Rectal smooth muscle tissue (tissue), 1 donor: Measurements from ENCODE around the gene ZNF106.

Source experiments
- H3K27ac ChIP-seq: one replicate; pipeline ENCODE4 v1.7.0; 2013; ENCODE audit warnings: low read depth, low read length, inconsistent platforms
- H3K27me3 ChIP-seq: one replicate; pipeline ENCODE4 v1.7.0; 2013; ENCODE audit warnings: low read length; ENCODE audit not compliant: control insufficient read depth, insufficient read depth
- H3K36me3 ChIP-seq: one replicate; pipeline ENCODE4 v1.7.0; 2013; ENCODE audit warnings: low read length; ENCODE audit not compliant: control insufficient read depth, insufficient read depth
- H3K4me1 ChIP-seq: one replicate; pipeline ENCODE4 v1.7.0; 2013; ENCODE audit warnings: low read length; ENCODE audit not compliant: control insufficient read depth, insufficient read depth
- H3K4me3 ChIP-seq: one replicate; pipeline ENCODE4 v1.7.0; 2013; ENCODE audit warnings: low read length
- H3K9ac ChIP-seq: one replicate; pipeline ENCODE4 v1.7.0; 2013; ENCODE audit warnings: low read length

Gene ZNF106

DNA sequence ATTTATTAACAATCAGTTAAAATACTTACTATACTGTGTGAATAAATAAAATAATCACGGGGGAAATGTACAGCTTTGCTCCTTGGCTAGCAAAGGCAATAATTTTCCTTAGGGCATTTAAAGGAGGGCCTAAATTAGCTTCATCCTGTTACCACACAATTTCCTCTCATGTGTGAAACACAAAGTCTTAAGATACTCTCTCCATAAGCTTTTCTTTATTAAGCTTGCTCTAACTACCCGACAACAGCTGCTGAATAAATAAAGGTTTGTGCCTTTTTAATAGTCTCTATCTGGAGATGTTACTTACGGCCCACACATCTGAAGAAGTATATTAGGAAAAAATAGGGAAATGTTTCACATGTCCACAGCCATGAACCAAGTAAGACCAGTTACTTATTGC lies 29.7 kb downstream of the ZNF106 start:
- H3K4me3 ChIP-seq: no peak overlapping the region
- H3K9ac ChIP-seq: no peak overlapping the region
- peaks cover 8% of the 10 kb centered on the region for H3K4me1 ChIP-seq
- no peak overlapping the region for H3K27ac ChIP-seq
- no peaks in the 10 kb centered on the region for H3K27me3 ChIP-seq
- no peaks in the 10 kb centered on the region for H3K36me3 ChIP-seq

DNA sequence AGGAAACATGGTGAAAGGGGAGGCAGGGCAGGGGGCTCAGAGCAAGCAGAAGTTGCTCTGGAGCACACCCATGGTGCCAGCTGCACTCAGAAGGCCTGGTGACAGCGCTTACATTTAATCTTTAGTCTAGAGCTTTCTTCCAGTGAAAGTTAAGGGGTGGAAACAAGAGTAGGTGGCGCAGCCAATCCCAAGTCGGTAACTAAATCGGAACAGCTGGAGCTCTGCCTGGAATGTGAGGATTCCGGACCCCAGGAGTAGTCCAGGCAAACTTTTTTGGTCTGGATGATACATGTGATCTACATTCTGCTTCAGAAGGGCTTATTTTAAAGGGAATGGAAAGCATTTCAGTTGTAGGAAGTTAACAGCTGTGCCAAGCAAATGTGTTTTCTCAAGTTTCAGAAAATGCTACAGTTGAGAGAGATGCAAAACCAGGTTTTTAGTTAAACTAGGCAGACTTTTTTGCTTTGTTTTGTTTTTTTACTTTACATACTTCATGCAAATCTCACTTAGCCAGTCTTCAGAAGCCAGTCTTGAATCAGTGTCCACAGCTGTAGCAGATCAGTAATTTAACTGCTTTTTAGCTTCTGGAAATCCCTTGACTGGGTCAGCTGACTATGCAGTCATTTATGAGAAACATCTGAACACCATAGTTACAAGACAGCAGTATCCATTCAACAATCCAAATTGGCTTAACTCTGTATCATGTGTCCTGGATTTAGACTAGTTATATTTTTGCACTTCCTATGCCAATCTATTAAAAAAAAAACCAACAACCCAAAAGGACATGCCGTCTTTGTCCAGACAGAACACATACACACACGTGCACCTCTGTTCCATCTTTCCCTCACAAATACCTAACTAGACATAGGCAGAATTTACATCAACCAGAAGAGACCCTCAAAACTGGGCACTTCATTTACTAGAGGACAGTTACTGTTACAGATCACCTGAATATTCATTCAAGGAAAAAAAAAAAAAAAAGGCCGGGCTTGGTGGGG lies 33.2 kb downstream of the ZNF106 start:
- Histone ChIP-seq H3K27me3 (no peaks in the 10 kb centered on the region), H3K9ac (no peak overlapping the region), H3K36me3 (no peaks in the 10 kb centered on the region), H3K27ac (peak overlapping the region; percentile 92), H3K4me3 (peak overlapping the region; percentile 57), H3K4me1 (peaks cover 8% of the 10 kb centered on the region)

DNA sequence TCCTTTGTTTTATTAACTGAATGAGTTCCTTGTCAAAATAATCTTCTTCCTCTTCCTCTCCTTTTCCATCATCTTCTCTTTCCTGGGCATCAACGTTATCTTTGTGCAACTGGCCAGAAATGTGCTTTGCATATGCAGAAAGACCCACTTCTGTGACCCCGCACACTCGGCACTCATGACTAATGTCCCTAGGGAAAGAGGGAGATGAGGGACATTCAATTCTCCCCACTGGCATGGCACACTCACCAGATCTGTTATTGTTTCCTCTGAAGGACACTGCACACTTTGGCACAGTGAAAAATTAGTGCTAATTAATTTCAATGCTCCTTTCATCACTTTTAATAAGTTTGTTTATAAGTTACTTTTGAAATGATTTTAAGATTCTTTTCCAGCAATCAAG lies 34.0 kb downstream of the ZNF106 start:
- peak overlapping the region; percentile 92 for H3K27ac ChIP-seq
- no peak overlapping the region for H3K9ac ChIP-seq
- H3K4me1 ChIP-seq: peaks cover 8% of the 10 kb centered on the region

DNA sequence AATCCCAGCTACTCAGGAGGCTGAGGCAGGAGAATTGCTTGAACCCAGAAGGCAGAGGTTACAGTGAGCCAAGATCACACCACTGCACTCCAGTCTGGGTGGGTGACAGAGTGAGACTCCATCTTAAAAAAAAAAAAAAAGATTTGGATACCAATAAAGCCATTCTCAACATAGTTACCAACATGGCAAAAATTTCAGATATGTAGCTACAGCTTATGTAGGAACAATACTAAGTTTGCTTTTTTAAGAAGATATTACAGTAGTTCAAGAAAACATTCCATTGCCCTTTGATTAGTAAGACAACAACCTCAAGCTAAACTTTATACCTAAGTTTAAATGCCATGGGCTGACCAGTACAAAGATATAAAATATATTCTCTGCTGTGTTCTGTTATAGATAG lies 34.4 kb downstream of the ZNF106 start:
- H3K27me3 ChIP-seq: no peaks in the 10 kb centered on the region
- no peak overlapping the region for H3K4me3 ChIP-seq
- no peak overlapping the region for H3K9ac ChIP-seq
- peaks cover 3% of the 10 kb centered on the region for H3K36me3 ChIP-seq
- peak overlapping the region; percentile 92 for H3K27ac ChIP-seq
- H3K4me1 ChIP-seq: peaks cover 8% of the 10 kb centered on the region

More for the DNA sequence above, 34.0 kb downstream of the ZNF106 start:
- no peaks in the 10 kb centered on the region for H3K27me3 ChIP-seq
- H3K4me3 ChIP-seq: peak overlapping the region; percentile 57
- H3K36me3 ChIP-seq: no peaks in the 10 kb centered on the region

DNA sequence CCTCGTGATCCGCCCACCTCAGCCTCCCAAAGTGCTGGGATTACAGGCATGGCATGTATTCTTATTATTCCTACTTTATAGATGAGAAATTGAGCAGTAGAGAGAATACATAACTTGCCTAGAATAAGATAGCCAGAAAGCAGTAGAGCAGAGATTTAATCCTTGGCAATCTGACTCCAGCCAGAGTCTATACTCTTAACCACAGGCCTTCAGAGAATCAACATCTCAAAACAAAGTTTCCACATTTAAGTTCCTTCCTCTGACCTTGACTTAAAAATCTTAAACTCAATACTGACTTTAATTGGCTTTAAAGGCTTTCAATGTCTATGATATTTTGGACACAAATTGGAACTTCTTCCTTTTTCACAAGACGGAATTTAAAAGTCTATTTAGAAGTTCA lies 37.1 kb downstream of the ZNF106 start:
- no peak overlapping the region for H3K4me3 ChIP-seq
- H3K27ac ChIP-seq: no peak overlapping the region
- H3K9ac ChIP-seq: no peak overlapping the region
- H3K36me3 ChIP-seq: peaks cover 11% of the 10 kb centered on the region
- H3K27me3 ChIP-seq: no peaks in the 10 kb centered on the region
- peaks cover 8% of the 10 kb centered on the region for H3K4me1 ChIP-seq

DNA sequence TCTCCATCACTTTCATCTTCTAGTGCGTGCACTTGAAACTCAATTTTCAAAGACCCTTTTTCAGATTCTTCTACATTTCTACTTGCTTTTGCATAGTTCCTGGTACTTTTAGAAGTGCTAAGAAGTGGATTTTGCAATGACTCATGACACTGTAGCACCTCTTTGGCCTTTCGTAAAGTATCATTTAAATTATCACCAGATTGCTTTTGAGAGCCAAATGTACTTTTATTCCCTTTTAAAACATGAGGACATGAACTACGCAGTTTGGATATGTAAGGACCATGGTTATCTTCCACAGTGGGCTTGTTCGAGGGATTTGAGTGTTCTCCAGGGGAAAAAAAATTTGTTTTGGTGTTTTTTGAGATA lies 40.5 kb downstream of the ZNF106 start:
- H3K36me3 ChIP-seq: peaks cover 24% of the 10 kb centered on the region

DNA sequence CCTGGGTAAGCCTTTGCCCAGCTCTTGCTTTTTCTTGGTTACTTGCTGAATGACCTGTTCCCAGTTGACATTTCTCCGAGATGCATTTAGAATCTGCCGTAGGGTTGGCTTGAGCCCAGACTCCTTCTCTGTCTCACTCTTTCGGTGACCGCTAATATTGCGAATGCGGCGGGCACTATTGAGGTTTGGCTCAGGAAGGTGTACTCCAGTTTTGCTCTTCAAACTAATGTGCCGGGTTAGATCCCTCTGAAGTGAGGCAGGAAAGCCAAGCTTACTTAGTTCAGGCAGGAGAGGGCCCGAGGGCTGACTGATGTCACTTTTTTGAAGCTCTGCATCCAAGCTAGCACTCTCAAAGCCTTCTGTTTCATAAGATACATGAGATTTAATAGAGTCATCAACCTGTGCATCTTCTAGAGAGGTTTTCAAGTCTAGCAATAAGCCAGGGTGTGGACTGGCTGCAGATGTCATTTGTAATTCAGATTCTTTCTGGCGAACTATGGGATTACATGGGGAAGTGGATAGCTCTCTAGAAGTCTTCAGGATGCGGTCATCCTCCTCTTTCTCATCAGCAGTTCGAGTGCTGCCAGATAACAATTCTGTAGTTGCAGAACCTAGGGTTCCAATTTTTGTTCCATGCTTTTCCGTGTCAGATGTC lies 41.0 kb downstream of the ZNF106 start:
- Histone ChIP-seq H3K27me3 (no peaks in the 10 kb centered on the region), H3K36me3 (peaks cover 26% of the 10 kb centered on the region), H3K9ac (no peak overlapping the region), H3K27ac (no peak overlapping the region), H3K4me1 (no peaks in the 10 kb centered on the region), H3K4me3 (no peak overlapping the region)

More for the DNA sequence above, 40.5 kb downstream of the ZNF106 start:
- Histone ChIP-seq H3K4me1 (no peaks in the 10 kb centered on the region), H3K9ac (no peak overlapping the region), H3K27ac (no peak overlapping the region), H3K27me3 (no peaks in the 10 kb centered on the region), H3K4me3 (no peak overlapping the region)

DNA sequence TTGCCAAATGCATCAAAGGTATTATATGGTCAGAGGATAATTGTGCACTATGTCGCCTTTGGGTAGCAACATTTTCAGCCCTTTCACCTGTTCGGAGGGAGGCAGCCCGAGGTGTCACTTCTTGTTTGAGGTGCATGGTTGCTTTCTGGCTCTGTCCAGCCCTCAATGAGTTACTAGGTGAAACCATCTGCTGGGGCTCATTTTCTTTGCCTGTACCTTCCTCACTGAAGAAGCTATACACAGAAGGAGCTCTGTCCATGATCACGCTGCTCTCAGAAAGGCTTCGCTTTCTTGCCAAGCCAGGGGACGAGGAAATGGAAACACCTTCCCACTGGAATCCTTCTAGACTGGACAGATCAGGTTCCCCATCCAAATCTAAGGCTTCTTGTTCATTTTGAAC lies 42.7 kb downstream of the ZNF106 start:
- H3K4me3 ChIP-seq: no peak overlapping the region
- no peak overlapping the region for H3K27ac ChIP-seq
- no peaks in the 10 kb centered on the region for H3K27me3 ChIP-seq
- no peaks in the 10 kb centered on the region for H3K4me1 ChIP-seq
- peaks cover 26% of the 10 kb centered on the region for H3K36me3 ChIP-seq
- H3K9ac ChIP-seq: no peak overlapping the region

DNA sequence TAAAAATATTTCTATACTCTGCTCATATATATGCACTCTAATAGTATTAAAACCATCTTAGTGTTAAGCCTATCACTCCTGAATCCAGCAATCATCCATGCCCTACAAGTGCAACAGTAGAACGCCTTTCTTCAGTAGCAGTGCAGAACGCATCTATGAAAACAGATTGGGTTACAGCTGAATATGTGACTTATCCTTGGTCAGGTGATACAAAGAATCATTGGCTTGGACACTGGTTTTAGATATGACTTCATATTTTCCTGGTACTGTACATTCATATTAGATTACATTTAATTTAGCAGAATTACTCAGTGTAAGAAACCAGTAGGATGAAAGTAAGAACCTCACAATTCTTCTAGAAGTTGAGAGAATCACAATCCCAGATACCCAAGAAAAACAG lies 43.3 kb downstream of the ZNF106 start:
- Histone ChIP-seq H3K4me1 (no peaks in the 10 kb centered on the region), H3K36me3 (peaks cover 26% of the 10 kb centered on the region), H3K4me3 (no peak overlapping the region), H3K27me3 (no peaks in the 10 kb centered on the region), H3K27ac (no peak overlapping the region), H3K9ac (no peak overlapping the region)

DNA sequence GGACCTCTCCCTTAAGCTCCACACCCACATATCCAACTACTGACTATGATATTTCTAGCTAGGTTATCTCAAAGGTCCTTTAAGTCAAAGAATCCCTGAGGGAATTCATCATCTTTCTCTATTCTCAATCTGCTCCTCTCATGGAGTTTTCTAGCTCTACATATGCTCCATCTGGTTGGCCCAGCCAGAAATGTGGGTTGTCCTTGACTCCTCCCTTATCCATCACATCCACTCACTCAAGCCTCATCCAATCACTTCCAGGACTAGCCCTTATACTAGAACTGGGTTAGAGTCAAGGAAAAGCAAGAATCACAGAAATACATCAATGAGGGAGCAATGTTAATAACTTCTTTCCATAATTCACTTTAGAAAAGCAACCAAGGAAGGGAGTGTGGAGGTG lies 45.4 kb downstream of the ZNF106 start:
- H3K9ac ChIP-seq: no peak overlapping the region
- H3K4me1 ChIP-seq: no peaks in the 10 kb centered on the region
- no peaks in the 10 kb centered on the region for H3K27me3 ChIP-seq
- no peak overlapping the region for H3K4me3 ChIP-seq
- peaks cover 17% of the 10 kb centered on the region for H3K36me3 ChIP-seq
- no peak overlapping the region for H3K27ac ChIP-seq

DNA sequence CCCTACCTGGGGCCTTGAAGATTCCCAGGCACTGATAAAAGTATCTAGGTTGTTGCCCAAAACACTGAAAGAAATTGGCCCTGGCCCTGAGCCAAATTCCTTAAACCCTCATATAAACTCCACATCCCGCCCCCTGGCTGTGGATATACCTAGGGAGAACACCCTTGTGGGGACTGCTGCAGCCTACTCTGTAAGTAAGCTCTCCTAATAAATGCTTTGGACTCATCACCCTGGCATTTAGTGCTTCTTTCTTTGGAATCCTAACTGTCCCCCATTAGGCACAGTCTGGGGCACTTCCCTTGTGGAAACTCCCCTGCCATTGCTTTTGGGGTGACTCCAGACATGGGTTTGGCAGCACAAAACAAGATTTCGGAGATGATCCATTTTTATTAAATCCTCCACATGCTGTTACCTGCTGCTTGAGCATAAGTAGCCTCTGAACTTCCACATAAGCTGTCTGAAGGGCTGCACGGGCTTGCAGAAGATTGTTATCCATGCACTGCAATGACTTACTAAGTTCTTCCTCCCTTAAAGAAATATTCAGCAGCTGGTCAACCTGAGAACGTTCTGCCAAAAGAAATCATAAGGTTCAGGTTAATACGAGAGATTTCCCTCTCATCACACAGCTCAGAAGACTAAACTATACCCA lies 46.4 kb downstream of the ZNF106 start:
- Histone ChIP-seq H3K4me1 (no peaks in the 10 kb centered on the region), H3K27ac (no peak overlapping the region), H3K4me3 (no peak overlapping the region), H3K36me3 (peaks cover 17% of the 10 kb centered on the region), H3K9ac (no peak overlapping the region), H3K27me3 (no peaks in the 10 kb centered on the region)

DNA sequence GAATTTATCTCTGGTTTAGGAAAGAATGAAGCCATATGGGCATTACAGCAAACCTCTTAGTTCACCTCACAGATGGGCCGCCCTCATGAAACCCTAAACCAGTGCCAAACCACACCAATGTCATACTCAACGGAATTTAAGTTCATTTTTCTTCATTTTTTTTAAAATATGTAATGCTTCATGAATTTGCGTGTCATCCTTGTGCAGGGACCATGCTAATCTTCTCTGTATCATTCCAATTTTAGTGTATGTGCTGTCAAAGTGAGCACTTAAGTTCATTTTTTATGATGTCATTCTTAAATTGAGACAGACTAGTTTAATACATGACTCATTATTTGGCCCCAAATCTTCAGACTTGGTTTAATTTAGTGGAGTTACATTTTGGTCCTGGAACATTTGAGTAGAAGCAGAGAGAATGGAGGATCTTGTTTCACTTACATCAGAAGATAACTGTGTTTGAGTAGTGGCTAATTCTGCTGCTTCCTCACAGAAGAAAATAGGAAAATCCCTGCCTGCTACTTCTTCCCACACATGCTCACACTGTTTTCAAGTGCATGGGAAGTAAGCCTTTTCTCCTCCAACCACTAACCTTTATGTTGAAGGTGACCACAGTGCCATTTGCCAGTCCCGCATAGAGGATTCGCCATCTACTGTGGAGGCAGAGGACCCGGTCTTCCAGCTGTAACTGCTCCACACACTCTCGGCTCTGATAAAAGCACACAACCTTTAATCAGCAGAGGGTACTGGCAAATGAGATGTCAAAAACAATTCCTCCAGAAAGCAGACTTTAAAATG lies 63.3 kb downstream of the ZNF106 start:
- no peak overlapping the region for H3K27ac ChIP-seq
- H3K36me3 ChIP-seq: peaks cover 33% of the 10 kb centered on the region
- no peak overlapping the region for H3K9ac ChIP-seq
- no peaks in the 10 kb centered on the region for H3K4me1 ChIP-seq
- no peak overlapping the region for H3K4me3 ChIP-seq
- H3K27me3 ChIP-seq: no peaks in the 10 kb centered on the region
